NT2/D1 (cell line): ENCODE measurements around the gene MAX.

Experiments used
- DNase-seq: peaks from one replicate; pipeline ENCODE4 v3.0.0-alpha.2; 2011; ENCODE audit warnings: low read depth, low spot score
- H3K27me3 ChIP-seq: 2 replicates; pipeline ENCODE4 v1.6.0; 2011; ENCODE audit warnings: mild to moderate bottlenecking; ENCODE audit not compliant: insufficient read length, insufficient read depth
- H3K36me3 ChIP-seq: 2 replicates; pipeline ENCODE4 v1.6.1; 2011; ENCODE audit warnings: mild to moderate bottlenecking, low read length, mixed read lengths; ENCODE audit not compliant: insufficient read depth, insufficient read length
- H3K4me1 ChIP-seq: 2 replicates; pipeline ENCODE4 v1.5.1; 2011; ENCODE audit not compliant: insufficient read depth, insufficient read length
- H3K4me3 ChIP-seq: 2 replicates; pipeline ENCODE4 v1.5.1; 2011; ENCODE audit warnings: low read depth; ENCODE audit not compliant: insufficient read length
- H3K9ac ChIP-seq: 2 replicates; pipeline ENCODE4 v1.6.0; 2011; ENCODE audit warnings: low read depth; ENCODE audit not compliant: insufficient read length
- H3K9me3 ChIP-seq: 2 replicates; pipeline ENCODE4 v1.5.1; 2011; ENCODE audit warnings: mild to moderate bottlenecking, low read length; ENCODE audit not compliant: insufficient read depth
- SUZ12 ChIP-seq: IDR thresholded peaks from 2 replicates; pipeline ENCODE4 v1.6.1; 2011; ENCODE audit not compliant: insufficient read length, insufficient read depth; ENCODE audit errors: extremely low read depth
- YY1 ChIP-seq: IDR thresholded peaks from 2 replicates; pipeline ENCODE4 v1.6.1; 2011; ENCODE audit not compliant: insufficient read length, insufficient read depth
- ZNF274 ChIP-seq: IDR thresholded peaks from 2 replicates; pipeline ENCODE4 v1.6.1; 2011; ENCODE audit warnings: mild to moderate bottlenecking, low read depth, low read length

The MAX gene

GRCh38 chr14:65072256-65072655 lies 30.1 kb downstream of the MAX start:
- Histone ChIP-seq H3K27me3 (no peaks in the 10 kb centered on the region), H3K36me3 (peaks cover 49% of the 10 kb centered on the region), H3K9ac (no peak overlapping the region), H3K4me1 (no peaks in the 10 kb centered on the region), H3K4me3 (no peak overlapping the region), H3K9me3 (no peaks in the 10 kb centered on the region)
- TF ChIP-seq ZNF274 (no peak), SUZ12 (no peak), YY1 (no peak)
- no peak for DNase-seq

DNA sequence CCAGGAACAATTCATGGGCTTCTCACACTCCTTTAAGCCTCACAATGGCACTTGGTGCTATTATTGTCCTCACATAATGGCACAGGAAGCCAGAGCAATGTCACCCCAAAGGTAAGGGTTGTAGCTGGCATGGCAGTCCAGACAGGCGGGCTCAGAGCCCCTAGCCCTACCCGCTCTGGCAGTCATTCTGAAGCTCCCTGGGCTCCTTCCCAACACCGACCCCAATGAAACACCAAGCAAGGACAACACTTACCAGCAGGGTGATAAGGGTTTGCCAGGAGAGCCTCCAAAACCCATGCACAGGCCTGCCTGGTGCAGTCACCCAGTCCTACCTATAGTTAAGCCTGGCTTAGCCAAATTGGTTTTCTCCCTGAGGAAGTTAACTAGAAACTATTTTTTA lies 30.8 kb downstream of the MAX start:
- Histone ChIP-seq H3K4me3 (no peak overlapping the region), H3K9ac (no peak overlapping the region), H3K9me3 (no peaks in the 10 kb centered on the region), H3K4me1 (no peaks in the 10 kb centered on the region), H3K36me3 (peaks cover 42% of the 10 kb centered on the region), H3K27me3 (no peaks in the 10 kb centered on the region)
- TF ChIP-seq YY1 (no peak), ZNF274 (no peak), SUZ12 (no peak)
- DNase-seq, result no peak

- TF ChIP-seq YY1, result no peak
- no peak for TF ChIP-seq ZNF274
- no peak for TF ChIP-seq SUZ12
- H3K27me3 ChIP-seq, result no peaks in the 10 kb centered on the region
- H3K9ac ChIP-seq, result no peak overlapping the region
- H3K36me3 ChIP-seq, result peaks cover 39% of the 10 kb centered on the region
- no peaks in the 10 kb centered on the region for H3K9me3 ChIP-seq
- DNase-seq, result no peak
- H3K4me3 ChIP-seq, result no peak overlapping the region
- no peaks in the 10 kb centered on the region for H3K4me1 ChIP-seq
Measured at GRCh38 chr14:65070471-65070976, 31.8 kb downstream of the MAX start.

GRCh38 chr14:65069874-65070413 lies 32.4 kb downstream of the MAX start:
- Histone ChIP-seq H3K36me3 (peaks cover 39% of the 10 kb centered on the region), H3K9me3 (no peaks in the 10 kb centered on the region), H3K4me3 (no peak overlapping the region), H3K27me3 (no peaks in the 10 kb centered on the region), H3K4me1 (no peaks in the 10 kb centered on the region), H3K9ac (no peak overlapping the region)
- no peak for TF ChIP-seq ZNF274
- no peak for DNase-seq

- Histone ChIP-seq H3K9me3 (no peaks in the 10 kb centered on the region), H3K9ac (no peak overlapping the region), H3K4me3 (no peak overlapping the region), H3K36me3 (peaks cover 50% of the 10 kb centered on the region), H3K4me1 (no peaks in the 10 kb centered on the region), H3K27me3 (no peaks in the 10 kb centered on the region)
- no peak for DNase-seq
- no peak for TF ChIP-seq YY1
- TF ChIP-seq ZNF274, result no peak
- TF ChIP-seq SUZ12, result no peak
Measured at GRCh38 chr14:65065719-65066118, 36.6 kb downstream of the MAX start.

GRCh38 chr14:65062096-65063075 lies 39.9 kb downstream of the MAX start:
- no peak for DNase-seq
- Histone ChIP-seq H3K9me3 (no peaks in the 10 kb centered on the region), H3K36me3 (peaks cover 36% of the 10 kb centered on the region), H3K27me3 (no peaks in the 10 kb centered on the region), H3K4me3 (no peak overlapping the region), H3K9ac (no peak overlapping the region), H3K4me1 (no peaks in the 10 kb centered on the region)
- TF ChIP-seq YY1, result no peak

GRCh38 chr14:65057695-65058094 lies 44.6 kb downstream of the MAX start:
- TF ChIP-seq ZNF274, result no peak
- no peak for TF ChIP-seq SUZ12
- TF ChIP-seq YY1, result no peak
- Histone ChIP-seq H3K4me1 (no peaks in the 10 kb centered on the region), H3K27me3 (no peaks in the 10 kb centered on the region), H3K9me3 (no peaks in the 10 kb centered on the region), H3K9ac (no peak overlapping the region), H3K4me3 (no peak overlapping the region), H3K36me3 (peaks cover 29% of the 10 kb centered on the region)
- DNase-seq, result no peak
